HG03175 (cell line): Measurements from ENCODE around the gene SND1.
"Not testable (repeated sequence)": the region's sequence is repeated elsewhere in the genome, so short reads cannot be mapped to it uniquely, and the experiment has no call there.

Experiments used
- ATAC-seq: cut with Tn5 transposase; IDR thresholded peaks from one replicate; pipeline ENCODE4 v1.9.1; 2021; ENCODE audit warnings: mild to moderate bottlenecking, moderate library complexity; ENCODE audit not compliant: unreplicated experiment

Gene SND1

DNA sequence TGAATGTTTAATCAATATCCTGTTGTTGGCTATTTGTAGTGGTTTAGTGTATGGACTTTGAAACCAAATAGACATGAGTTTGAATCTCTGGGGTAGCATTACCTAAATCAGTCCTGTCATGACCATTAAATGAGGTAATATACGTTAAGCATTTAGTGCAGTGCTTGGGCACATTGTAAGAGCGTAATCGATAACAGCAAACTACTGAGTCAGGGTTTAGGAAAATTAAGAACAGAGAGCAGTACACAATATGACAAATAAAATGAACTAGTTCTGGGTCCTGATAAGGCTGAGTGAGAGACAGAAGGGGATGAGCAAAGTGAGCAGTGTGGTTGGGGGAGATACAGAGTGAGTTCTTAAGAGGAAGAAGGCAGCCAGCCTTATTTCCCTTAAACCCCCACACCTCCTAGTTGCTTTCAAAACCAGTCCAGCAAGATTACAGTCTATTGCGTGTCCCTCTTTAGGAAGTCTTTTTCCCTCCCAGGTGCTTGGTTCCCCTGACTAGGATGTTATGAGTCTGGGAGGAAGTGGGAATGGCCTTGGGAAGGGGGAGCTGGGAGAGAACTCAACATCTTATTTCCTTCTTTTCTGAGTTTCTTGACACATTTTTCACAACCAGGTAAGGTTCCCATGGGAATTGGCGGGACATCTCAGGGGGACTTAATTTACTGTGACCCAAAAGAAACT, 171.0 kb downstream of the SND1 start:
- no peak for ATAC-seq

DNA sequence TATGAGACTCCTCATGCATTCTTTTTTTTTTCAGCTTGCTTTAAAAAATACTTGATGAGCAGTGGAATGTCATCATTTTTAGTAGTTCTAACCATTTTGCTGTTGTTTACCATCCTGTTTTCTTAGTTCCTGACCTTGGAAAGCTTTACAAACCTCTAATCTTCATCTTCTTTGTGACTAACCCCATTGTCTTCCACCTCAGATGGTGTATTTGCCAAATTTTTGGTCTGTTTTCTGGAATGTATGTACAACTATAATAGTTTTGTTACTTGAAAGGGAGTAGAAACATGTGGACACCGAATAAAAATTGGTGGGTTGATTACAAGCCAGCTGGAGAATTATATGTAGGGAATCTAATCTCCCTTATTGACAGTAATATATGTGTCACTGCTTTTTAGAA, 172.7 kb downstream of the SND1 start:
- ATAC-seq: no peak

DNA sequence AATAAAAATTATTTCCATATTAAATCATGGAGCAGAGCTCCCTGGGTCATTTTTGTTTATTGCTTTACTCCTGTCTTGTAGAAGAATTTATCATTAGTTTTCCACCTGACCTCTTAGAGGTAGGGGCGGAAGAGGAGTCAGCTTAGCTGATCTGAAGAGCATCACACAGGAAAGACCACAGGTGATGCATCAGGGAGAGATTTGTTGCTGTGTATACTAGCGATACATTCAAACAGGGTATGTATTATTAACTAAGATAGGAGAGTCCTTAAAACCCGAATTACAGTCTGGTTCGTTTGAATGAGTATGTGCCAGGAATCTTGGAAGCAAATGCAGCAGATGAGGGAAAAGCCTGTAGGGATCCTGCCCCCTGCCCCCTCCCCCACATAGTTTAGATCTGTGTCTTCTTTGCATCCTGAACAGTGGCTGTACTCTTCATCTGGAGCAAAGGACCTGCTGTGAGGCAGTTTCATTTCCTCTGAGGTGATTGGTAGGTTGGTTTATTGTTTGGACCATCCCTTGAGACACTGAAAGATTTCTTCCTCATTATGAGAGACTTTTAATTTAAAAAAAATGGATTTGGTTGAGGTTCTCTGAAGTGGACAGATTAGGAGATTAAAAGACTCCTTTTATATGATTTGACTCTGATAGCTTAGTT, 177.0 kb downstream of the SND1 start:
- no peak for ATAC-seq

DNA sequence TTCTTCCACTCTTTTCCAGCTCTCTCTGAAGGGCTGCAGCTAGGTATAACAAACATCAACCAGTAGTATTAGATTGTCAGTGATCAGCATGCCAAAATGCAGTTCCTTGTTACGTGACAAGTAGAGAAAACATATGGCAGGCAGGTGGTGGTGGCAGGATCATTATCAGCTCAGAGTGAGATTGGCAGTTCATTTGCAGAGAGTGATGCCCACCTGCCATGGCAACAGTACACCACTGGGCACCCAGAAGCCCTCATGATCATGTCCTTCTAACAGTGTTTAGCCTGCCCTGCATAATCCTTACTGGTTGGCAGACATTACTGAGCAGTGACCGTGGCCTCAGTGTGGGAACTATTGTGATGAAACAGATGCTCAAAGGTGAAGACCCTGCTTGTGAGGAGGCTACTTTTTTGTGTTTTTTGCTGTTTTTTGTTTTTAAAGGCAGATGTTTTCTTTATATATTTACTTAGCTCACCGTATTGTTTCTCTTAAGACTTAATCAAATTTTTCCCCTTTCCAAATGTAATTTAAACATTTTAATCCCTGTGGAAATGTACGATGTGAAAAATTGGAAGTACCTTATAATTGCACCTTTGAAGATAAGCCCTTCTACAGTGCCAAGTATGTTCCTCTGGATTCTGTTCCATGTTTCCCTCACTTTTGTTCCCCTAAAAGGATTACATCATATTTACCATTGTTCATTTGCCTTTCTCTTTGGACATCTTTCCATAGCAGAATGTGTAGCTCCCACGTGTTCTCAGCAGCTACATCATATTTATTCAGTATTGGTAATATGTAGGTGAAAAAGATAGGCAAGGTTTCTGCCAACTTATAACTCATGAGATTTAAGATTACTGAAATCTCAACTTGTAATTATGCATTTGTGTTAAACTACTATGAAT, 179.6 kb downstream of the SND1 start:
- no peak for ATAC-seq

DNA sequence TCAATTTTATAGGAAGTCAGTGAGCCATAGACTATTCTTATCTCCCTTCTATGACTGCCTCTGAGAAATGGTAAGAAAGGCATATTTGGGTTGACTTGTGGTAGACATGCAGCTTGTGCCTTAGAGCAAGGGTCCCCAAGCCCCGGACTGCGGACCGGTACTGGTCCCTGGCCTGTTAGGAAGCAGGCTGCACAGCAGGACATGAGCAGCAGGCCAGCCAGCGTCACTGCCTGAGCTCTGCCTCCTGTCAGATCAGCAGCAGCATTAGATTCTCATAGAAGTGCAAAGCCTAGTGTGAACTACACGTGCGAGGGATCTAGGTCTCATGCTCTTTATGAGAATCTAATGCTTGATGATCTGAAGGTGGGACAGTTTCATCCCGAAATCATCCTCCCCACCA, 180.6 kb downstream of the SND1 start:
- no peak for ATAC-seq

DNA sequence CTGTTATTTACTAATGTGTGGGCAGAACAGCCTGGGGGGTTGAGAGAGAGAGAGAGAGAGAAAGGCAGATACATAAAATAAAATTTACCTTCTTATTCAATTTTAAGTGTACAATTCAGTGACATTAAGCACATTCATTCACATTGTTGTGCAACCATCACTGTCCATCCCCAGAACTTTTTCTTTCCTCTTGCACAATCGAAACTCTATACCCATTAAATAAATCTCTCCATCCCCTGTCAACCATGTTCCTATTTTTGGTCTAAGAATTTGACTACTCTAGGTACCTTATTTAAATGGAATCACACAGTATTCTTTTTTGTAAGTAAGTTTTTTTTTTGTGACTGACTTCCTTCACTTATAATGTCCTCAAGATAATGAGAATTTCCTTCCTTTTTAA, 181.6 kb downstream of the SND1 start:
- ATAC-seq: no peak

DNA sequence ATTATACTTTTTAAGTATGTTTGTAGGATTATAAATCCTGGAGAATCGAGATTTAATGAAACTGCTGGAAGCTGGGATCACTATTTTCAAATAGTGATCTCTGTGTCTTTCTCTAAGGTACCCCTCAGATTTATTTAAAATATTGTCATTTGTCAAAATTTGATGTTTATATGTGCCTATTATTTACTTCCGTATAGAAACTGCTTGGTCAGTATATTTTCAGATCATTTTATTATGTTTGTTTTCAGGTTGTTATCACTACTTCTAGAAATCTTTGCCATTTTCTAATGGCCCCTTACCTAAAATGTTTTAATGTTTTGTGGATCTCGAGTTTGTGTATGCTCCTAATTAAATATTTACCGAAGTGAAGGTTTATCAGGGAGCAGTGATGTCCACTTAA, 183.7 kb downstream of the SND1 start:
- no peak for ATAC-seq

DNA sequence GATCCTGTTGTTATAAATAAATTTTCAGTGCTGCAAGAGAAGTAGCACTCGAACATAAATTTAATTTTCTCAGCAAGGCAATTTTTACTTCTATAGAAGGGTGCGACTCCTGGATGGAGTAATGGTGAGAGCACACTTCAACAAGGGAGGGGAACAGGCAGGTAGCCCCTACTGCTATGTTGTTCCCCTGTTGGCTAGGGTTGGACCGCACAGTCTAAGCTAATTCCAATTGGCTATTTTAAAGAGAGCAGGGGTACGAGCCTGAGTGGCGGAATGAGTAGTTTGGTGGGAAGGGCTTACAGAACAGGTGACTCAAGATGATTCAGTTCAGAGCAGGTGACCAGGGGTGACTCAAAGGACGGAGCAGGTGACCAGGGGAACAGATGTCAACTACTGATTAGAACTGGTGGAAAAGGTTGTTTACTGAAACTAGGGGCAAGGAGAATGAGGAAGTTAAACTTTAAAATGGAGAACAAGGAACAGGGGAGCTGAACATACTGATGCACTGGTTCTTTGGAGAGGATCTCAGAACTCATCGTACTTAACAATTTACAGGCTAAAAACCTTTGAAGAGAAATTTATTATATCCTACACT, 185.9 kb downstream of the SND1 start:
- ATAC-seq: not testable (repeated sequence)

DNA sequence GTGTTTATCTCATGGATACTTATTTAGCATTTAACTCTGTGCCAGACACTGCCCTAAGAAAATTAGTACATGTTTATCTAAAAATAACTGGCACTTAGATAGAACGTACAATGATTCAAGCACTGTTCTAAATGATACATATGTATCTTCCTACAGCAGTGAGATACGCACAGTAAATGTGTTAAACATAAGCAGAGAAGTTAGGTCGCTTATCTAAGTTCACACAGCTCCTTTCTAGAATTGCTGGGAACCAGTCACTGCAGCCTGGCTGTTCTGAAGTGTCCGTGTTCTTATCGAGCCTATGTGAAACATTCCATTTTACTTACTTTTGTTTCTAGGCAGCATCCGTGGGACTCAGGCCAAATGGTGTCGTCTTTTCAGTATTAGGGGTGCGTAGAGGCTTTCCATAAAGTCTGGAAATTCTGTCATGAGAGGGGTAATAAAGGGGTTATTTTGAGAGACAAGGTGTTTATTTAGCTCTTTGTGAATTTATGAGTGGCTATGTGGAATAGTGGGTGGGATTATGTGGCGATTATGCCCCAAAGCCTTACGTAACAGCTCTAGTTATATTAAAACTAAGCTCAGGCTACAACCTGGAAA, 186.9 kb downstream of the SND1 start:
- no peak for ATAC-seq

DNA sequence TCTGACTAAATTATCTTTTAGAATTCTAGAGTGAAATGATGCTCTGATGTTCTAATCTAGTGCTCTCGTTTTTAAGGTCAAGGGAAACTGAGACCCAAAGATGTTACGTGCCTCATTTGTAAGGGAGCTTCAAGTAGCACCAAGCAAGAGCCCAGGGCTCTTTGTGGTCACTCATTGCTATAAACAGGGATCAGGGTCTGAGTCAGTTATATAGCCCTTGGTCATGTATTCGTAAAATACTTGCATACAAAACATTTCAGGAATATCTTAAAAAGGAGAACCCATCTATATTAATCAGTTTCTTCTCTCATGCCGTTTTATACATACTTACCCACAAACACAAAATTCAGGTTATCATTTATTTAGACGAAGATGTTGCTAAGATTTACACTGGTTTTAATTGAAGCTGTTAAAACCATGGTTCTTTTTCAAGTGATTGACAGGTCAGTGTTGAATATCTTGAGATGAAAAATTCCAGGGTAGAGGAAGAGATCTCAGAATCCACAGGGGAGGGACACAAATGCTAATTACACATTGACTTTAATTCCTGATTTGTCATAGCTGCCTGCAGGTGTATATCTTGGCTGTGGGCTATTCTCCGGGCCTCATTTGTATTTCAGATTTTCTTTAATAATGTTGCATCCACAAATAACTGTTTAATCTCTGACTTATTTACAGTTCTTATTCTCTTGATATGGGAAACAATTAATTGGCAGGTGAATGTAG, 188.4 kb downstream of the SND1 start:
- no peak for ATAC-seq

DNA sequence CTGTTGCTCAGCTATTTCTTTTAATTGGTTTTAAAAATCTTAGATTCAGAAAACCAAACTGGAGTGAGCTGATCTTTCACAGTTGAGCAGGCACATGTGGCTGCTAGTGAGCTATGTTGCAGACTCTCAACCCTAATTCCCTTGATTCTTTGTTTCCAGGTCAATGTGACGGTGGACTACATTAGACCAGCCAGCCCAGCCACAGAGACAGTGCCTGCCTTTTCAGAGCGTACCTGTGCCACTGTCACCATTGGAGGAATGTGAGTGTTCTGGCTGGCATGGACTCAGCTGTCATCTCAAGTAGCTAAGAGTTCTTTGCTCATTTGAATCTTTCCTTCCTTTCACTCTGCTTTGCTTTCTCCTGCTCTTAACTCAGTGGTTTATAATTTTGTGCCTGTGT, 192.2 kb downstream of the SND1 start:
- no peak for ATAC-seq

DNA sequence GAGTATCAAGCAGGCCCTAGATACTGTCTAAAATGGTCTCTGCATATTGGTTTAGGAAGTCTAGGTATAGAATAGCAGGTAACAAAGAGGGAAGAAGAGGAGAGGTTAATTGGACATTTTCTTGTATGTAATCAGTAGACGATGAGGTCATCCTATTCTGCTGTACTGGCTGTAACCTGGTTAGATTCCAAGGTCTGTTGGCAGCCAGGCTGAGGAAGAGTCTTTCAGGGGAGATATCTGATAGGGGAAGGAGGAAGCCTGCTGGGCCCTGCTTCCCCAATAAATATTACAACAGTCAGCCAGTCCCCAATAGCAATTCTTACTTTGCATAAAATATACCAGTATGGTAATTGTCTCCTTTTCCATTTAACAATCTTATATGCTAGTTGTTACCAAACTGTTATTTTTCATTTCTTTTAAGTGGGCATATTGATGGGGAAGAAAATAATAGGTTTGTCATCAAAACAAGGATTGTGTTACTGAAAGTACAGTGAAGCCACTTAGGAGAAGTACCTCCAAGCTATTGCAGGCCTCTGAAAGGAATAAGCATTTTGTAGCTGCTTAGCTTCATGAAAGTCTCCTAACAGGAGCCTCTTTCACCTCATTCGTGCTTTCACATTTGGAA, 192.8 kb downstream of the SND1 start:
- no peak for ATAC-seq

DNA sequence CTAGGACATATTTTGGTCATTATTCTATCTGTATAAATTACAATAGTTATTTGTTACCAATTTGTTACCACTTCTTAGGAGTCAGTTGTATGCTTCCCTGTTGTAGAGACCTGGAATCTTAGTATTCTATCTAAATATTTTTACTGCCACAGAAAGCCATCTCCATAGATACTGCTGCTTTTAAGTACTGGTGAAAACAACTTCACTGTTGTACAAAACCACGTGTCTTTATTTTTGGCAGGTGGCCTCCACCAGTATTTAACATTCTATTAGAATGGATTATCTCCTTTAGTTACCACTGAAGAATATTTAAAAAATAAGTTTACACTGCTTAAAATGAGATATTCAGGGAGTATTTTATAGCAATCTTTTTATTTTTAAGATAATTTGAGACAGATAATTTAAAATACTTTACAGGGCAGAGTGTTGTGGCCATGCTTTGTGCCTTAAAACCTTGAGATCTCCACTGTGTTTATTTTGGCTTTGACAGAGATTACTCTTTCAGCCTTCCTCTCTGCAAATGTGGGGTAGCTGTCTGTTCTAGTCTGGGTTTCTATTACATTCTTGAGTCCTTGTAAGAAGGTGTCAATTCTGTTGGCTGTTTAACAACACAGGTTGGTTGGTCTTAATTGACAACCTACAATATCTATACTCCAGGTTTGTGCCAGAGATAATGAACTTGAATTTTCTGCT, 193.7 kb downstream of the SND1 start:
- ATAC-seq: no peak

DNA sequence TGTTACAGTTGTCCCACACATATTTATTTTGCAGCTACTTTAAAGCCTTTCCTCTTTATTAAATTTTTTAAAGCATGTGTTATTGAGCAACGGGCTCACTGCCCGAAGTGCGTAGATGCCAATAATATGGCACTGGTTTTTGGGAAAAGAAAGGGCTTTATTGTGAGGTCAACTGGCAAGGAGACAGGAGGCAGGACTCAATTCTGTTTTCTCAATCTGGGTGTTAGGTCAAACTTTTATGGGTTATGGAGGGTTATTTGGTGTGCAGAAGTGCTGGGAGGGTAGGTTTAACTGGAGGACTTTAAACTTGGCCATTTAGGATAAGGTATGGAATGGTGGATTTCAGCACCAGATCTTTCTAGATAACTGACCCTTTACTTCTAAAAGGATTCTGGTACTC, 195.6 kb downstream of the SND1 start:
- no peak for ATAC-seq

DNA sequence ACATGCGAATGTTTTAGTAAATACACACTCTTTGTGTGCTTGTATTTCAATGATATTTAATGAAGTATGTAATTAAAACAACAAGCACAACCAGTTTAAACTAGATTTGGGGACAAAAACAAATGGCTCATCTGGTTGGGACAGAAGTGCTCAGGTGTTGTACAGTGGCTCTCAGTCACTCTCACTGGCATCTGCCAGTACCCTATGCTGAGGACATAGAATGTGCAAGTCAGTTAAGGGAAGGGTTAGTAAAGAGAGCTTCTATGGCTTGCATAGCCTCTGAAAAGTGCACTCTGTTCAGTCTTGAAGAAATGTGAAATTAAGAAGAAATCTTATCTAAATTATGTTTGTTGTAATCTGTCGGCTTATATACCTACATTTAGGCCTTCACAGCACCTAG, 196.2 kb downstream of the SND1 start:
- ATAC-seq: no peak

DNA sequence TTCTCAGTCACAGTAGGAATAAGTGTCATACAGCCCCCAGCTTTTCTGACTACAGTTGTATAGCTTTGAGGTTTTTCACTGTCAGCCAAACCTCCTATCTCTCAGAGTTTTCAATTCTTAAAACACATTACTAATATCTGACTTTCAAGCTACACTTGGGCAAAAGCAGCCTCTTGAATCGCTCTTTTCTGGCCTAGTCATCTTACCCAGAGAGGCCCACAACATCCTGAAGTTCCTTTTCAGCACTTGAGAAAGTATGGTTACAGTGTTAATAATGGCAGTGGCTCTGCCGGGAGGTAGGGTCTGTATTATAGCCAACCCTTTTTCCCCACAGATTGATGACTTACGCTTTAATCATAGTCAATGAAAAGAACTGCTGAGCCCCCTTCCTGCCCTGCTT, 198.2 kb downstream of the SND1 start:
- no peak for ATAC-seq

DNA sequence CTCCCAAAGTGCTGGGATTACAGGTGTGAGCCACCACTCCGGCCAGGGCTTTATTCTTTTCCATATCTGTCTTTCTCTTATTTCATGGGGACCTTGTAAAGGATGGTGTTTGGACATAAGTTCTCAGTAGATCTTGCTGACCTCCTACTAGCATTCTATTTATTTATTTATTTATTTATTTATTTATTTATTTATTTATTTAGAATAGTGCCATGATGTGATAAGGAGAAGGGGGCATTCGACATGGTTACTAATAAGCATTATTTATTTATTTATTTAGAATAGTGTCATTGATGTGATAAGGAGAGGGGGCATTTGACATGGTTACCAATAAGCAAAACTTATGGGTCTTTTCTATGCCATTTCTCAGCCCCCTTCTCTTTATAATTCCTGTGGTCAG, 202.4 kb downstream of the SND1 start:
- no peak for ATAC-seq

DNA sequence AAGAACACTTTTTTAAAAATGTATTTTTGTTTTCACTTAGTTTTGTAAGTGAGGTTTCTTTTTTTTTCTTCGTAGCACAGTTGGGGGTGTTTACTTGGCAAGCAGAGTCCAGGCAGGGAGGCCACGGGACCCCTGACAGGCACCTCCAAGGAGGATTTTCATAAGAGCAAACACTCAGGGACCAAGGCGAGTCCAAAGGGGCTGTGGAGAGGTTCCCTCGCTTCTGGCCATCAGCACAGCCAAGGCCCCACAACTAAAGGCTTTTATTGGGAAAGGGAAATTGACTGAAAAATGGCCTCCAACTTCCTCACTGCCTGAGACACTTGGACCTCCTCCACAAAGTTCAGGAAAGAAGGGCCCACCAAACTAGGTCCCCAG, 205.5 kb downstream of the SND1 start:
- no peak for ATAC-seq

DNA sequence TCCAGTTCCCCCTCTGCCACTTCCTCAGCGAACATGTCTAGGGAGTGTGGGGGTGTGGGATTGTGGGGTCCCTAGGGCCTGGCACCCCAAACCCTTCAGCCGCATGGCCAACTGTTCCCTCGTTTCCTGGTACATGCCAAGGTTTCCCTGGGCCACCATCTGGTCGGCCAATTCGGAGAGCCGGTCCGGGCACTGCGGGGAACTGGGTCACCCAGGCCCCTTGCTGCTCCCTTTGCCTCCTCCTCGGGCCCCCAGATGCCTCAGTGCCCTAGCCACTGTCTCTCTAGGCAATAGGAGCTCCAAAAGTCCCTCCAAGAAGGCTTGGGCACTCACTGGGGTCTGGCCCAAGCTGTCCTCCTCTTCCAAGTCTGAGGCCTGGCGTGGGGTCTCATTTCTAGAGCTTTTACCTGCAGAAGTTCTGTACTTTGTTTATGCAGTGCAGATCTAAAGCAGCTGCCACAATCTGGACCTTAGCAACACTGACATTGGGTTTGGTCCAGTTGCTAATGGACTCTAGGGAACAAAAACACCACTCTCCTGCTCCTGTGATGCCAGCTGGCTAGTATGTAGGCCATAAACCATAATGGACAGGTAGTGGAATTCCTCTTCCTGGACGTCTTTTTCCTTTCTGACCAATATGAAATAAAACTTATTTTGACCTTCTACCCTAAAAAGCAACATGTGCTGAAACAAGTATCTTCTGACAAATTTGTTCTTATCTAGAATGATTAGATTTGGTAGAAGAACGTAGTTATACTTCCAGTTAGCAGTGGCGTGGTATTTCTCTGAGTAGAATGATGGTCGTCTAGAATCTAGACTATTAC, 206.3 kb downstream of the SND1 start:
- ATAC-seq: no peak
